ENCODE results near the gene HERC2. TPM values are rescaled to one million over a fixed set of nuclear protein-coding genes. Genes with fewer than 3 reads are reported as not detected.

The HERC2 gene
- total RNA-seq, 1 experiment from 2014 or later = 69.7 TPM

DNA sequence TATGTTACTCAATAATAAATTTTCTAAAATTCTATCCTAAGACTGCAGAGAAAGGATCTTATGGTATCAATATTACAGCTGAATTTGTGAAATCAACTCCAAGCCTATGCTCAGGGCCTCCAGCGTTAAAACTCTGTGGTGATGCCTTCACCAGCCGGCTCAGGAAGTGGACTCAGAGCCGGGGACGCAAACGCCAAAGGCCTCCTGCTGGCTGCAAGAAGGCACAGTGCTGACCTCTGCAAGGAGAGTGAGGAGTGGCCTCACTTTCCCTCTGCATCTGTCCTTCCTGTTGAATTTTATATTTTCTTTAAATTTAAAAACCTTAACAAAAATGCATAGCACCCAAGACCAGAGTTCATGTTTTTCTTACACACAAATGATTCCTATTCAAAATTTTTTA, 48.5 kb downstream of the HERC2 start:
- ChIA-PET POLR2A (no interaction called here), CTCF (no interaction called here)
- Histone ChIP-seq H3K4me3 (ENCODE audit: low read depth in 2 of 2, low read length in 2 of 2) (no peak overlapping the region), H3K4me1 (ENCODE audit: control insufficient read depth, insufficient read depth, low read length) (no peaks in the 10 kb centered on the region), H3K36me3 (ENCODE audit: control insufficient read depth, insufficient read depth, low read length) (peaks cover 3% of the 10 kb centered on the region; the same call in 1 of the 2 replicates), H3K27me3 (ENCODE audit: control insufficient read depth, insufficient read depth, low read length) (no peaks in the 10 kb centered on the region), H3K27ac (ENCODE audit: low read length) (no peak overlapping the region), H3K9me3 (ENCODE audit: control insufficient read depth, insufficient read depth, low read depth, low read length) (no peaks in the 10 kb centered on the region)
- no peak for TF ChIP-seq TCF7L2 (IDR thresholded peaks at IDR 0.05; ENCODE audit: low read depth, low read length)
- TF ChIP-seq, protein P1, sequence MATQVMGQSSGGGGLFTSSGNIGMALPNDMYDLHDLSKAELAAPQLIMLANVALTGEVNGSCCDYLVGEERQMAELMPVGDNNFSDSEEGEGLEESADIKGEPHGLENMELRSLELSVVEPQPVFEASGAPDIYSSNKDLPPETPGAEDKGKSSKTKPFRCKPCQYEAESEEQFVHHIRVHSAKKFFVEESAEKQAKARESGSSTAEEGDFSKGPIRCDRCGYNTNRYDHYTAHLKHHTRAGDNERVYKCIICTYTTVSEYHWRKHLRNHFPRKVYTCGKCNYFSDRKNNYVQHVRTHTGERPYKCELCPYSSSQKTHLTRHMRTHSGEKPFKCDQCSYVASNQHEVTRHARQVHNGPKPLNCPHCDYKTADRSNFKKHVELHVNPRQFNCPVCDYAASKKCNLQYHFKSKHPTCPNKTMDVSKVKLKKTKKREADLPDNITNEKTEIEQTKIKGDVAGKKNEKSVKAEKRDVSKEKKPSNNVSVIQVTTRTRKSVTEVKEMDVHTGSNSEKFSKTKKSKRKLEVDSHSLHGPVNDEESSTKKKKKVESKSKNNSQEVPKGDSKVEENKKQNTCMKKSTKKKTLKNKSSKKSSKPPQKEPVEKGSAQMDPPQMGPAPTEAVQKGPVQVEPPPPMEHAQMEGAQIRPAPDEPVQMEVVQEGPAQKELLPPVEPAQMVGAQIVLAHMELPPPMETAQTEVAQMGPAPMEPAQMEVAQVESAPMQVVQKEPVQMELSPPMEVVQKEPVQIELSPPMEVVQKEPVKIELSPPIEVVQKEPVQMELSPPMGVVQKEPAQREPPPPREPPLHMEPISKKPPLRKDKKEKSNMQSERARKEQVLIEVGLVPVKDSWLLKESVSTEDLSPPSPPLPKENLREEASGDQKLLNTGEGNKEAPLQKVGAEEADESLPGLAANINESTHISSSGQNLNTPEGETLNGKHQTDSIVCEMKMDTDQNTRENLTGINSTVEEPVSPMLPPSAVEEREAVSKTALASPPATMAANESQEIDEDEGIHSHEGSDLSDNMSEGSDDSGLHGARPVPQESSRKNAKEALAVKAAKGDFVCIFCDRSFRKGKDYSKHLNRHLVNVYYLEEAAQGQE (IDR thresholded peaks at IDR 0.05; ENCODE audit: insufficient read depth in 1 of 2, low read depth in 2 of 2, low read length in 1 of 2) = no peak
- no TSS peak for BruUV-seq (replicated peaks)
- intact Hi-C loops (cut with micrococcal nuclease; ENCODE audit: unreplicated experiment) (no loop called here), in situ Hi-C loops (cut with HindIII; ENCODE audit: low pct_unique_long_range_greater_than_20kb, low sequenced_read_pairs) (no loop called here)
- ATAC-seq = no peak
- no peak for DNase-seq (ENCODE audit: low read depth, low spot score)

DNA sequence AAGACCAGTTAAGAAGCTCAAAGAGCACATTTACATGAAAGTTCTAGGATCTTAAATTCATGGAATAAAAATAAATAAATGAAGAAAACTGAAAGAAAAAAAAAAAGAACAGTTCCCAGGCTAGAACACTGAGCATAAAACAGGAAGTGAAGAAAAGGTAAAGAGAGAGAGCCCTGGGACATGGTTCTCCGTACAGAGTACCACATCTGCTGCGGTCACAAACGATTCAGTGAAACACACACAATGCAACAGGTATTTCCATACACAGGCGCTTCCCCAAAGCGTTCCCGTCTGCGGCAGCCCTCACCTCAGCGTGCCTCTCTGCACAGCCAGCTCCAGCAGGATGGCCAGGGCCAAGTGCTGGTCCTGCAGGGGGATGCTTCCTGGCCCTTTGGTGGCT, 49.4 kb downstream of the HERC2 start:
- ChIA-PET POLR2A (no interaction called here), CTCF (no interaction called here)
- ATAC-seq (no peak), DNase-seq (ENCODE audit: low read depth, low spot score) (no peak)
- intact Hi-C loops (cut with micrococcal nuclease; ENCODE audit: unreplicated experiment) (no loop called here), in situ Hi-C loops (cut with HindIII; ENCODE audit: low pct_unique_long_range_greater_than_20kb, low sequenced_read_pairs) (no loop called here)
- no peaks in the 10 kb centered on the region for H3K9me3 ChIP-seq (ENCODE audit: control insufficient read depth, insufficient read depth, low read depth, low read length)
- TF ChIP-seq, protein P1 (IDR thresholded peaks at IDR 0.05; ENCODE audit: insufficient read depth in 1 of 2, low read depth in 2 of 2, low read length in 1 of 2) = no peak
- TF ChIP-seq POLR2AphosphoS5 (IDR thresholded peaks at IDR 0.05; ENCODE audit: low read depth, low read length) (no peak), TCF7L2 (IDR thresholded peaks at IDR 0.05; ENCODE audit: low read depth, low read length) (no peak)
- TF ChIP-seq, protein P2, sequence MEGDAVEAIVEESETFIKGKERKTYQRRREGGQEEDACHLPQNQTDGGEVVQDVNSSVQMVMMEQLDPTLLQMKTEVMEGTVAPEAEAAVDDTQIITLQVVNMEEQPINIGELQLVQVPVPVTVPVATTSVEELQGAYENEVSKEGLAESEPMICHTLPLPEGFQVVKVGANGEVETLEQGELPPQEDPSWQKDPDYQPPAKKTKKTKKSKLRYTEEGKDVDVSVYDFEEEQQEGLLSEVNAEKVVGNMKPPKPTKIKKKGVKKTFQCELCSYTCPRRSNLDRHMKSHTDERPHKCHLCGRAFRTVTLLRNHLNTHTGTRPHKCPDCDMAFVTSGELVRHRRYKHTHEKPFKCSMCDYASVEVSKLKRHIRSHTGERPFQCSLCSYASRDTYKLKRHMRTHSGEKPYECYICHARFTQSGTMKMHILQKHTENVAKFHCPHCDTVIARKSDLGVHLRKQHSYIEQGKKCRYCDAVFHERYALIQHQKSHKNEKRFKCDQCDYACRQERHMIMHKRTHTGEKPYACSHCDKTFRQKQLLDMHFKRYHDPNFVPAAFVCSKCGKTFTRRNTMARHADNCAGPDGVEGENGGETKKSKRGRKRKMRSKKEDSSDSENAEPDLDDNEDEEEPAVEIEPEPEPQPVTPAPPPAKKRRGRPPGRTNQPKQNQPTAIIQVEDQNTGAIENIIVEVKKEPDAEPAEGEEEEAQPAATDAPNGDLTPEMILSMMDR (IDR thresholded peaks at IDR 0.05) = no peak
- BruUV-seq (replicated peaks) = no TSS peak
- H3K36me3 ChIP-seq (ENCODE audit: control insufficient read depth, insufficient read depth, low read length) = peaks cover 6% of the 10 kb centered on the region
- no peak overlapping the region for H3K27ac ChIP-seq (ENCODE audit: low read length)
- no peak overlapping the region for H3K4me3 ChIP-seq (ENCODE audit: low read depth in 2 of 2, low read length in 2 of 2)
- no peaks in the 10 kb centered on the region for H3K27me3 ChIP-seq (ENCODE audit: control insufficient read depth, insufficient read depth, low read length)
- H3K4me1 ChIP-seq (ENCODE audit: control insufficient read depth, insufficient read depth, low read length) = no peaks in the 10 kb centered on the region
